WTC11 (cell line): ENCODE measurements around the gene SLC7A10. TPM values are rescaled to one million over a fixed set of nuclear protein-coding genes. Genes with fewer than 3 reads are reported as not detected.

Experiments
- ATAC-seq: fragments of 200-7000 bp; cut with Tn5 transposase; 2 replicates; pipeline ENCODE4 v1.10.0; 2021; ENCODE audit warnings: mild to moderate bottlenecking, moderate library complexity
- CTCF ChIA-PET: fragments of 300-600 bp; sonication (Branson Sonifier 250); formaldehyde crosslinking; loops from one replicate; lab custom pipeline; 2021; ENCODE audit warnings: antibody characterized with exemption; lab: Charles Lee
- POLR2A ChIA-PET: fragments of 350-600 bp; sonication (Branson Sonifier 250); formaldehyde crosslinking; loops from one replicate; lab custom pipeline; 2021; ENCODE audit warnings: antibody characterized with exemption; lab: Charles Lee
- DNase-seq: peaks from one replicate; pipeline ENCODE4 v3.0.0; 2021; ENCODE audit warnings: low spot score
- H3K27ac Mint-ChIP-seq: 2 replicates; pipeline ENCODE4 v1.8.0; 2021; ENCODE audit warnings: mixed read lengths
- H3K27me3 Mint-ChIP-seq: 2 replicates; pipeline ENCODE4 v1.8.0; 2021; ENCODE audit warnings: low read depth, mild to moderate bottlenecking, moderate library complexity, mixed read lengths
- H3K36me3 Mint-ChIP-seq: 2 replicates; pipeline ENCODE4 v1.8.0; 2021; ENCODE audit warnings: mixed read lengths
- H3K4me1 Mint-ChIP-seq: 2 replicates; pipeline ENCODE4 v1.8.0; 2022; ENCODE audit warnings: mixed read lengths
- H3K4me3 Mint-ChIP-seq: 2 replicates; pipeline ENCODE4 v1.8.0; 2021; ENCODE audit warnings: mild to moderate bottlenecking, moderate library complexity, mixed read lengths
- H3K9me3 Mint-ChIP-seq: 2 replicates; pipeline ENCODE4 v1.8.0; 2021; ENCODE audit warnings: mixed read lengths
- ESRRA ChIP-seq: sonication (generic); formaldehyde crosslinking; IDR thresholded peaks from 2 replicates; pipeline ENCODE4 v1.8.1; 2022; ENCODE audit warnings: mild to moderate bottlenecking, missing genetic modification reagents, borderline replicate concordance
- FOXJ3 ChIP-seq: sonication (generic); formaldehyde crosslinking; IDR thresholded peaks from 2 replicates; pipeline ENCODE4 v1.9.0; 2021; ENCODE audit warnings: missing genetic modification reagents, mild to moderate bottlenecking, borderline replicate concordance
- HMGA2 ChIP-seq: fragments of 250-450 bp; sonication (Bioruptor Pico); IDR thresholded peaks from 2 replicates; pipeline ENCODE4 v1.4.0; 2021; ENCODE audit warnings: mild to moderate bottlenecking, moderate library complexity
- JAZF1 ChIP-seq: fragments of 250-450 bp; sonication (Bioruptor Pico); IDR thresholded peaks from 2 replicates; pipeline ENCODE4 v1.9.0; 2021; ENCODE audit warnings: moderate library complexity, mild to moderate bottlenecking, inconsistent platforms
- MYBL2 ChIP-seq: sonication (generic); formaldehyde crosslinking; IDR thresholded peaks from 2 replicates; pipeline ENCODE4 v1.8.1; 2023; ENCODE audit warnings: mild to moderate bottlenecking, moderate library complexity, missing genetic modification reagents
- NR2C2 ChIP-seq: sonication (generic); formaldehyde crosslinking; IDR thresholded peaks from 2 replicates; pipeline ENCODE4 v1.8.0; 2022; ENCODE audit warnings: mild to moderate bottlenecking, missing genetic modification reagents
- PRRX2 ChIP-seq: fragments of 250-450 bp; sonication (Bioruptor Pico); IDR thresholded peaks from 2 replicates; pipeline ENCODE4 v1.8.0; 2021; ENCODE audit warnings: mild to moderate bottlenecking
- TEAD1 ChIP-seq: sonication (generic); formaldehyde crosslinking; IDR thresholded peaks from 2 replicates; pipeline ENCODE4 v1.8.0; 2022; ENCODE audit warnings: mild to moderate bottlenecking, missing genetic modification reagents
- ZBTB21 ChIP-seq: sonication (generic); formaldehyde crosslinking; IDR thresholded peaks from 2 replicates; pipeline ENCODE4 v1.8.1; 2023; ENCODE audit warnings: mild to moderate bottlenecking, missing genetic modification reagents, borderline replicate concordance
- total RNA-seq: library from RNA; stranded (reverse); gene quantifications from 3 replicates; pipeline ENCODE4 v1.2.3, GENCODE V29; 2021
- TF ChIP-seq, protein P1 (sequence below): fragments of 250-450 bp; sonication (Bioruptor Pico); IDR thresholded peaks from 2 replicates; pipeline ENCODE4 v1.9.0; 2021; ENCODE audit warnings: mild to moderate bottlenecking
- TF ChIP-seq, protein P2 (sequence below): sonication (generic); formaldehyde crosslinking; IDR thresholded peaks from 2 replicates; pipeline ENCODE4 v1.8.1; 2023; ENCODE audit warnings: mild to moderate bottlenecking, missing genetic modification reagents, borderline replicate concordance
- TF ChIP-seq, protein P3 (sequence below): sonication (generic); formaldehyde crosslinking; IDR thresholded peaks from 2 replicates; pipeline ENCODE4 v1.8.0; 2022; ENCODE audit warnings: missing genetic modification reagents
- TF ChIP-seq, protein P4 (sequence below): sonication (generic); formaldehyde crosslinking; IDR thresholded peaks from 2 replicates; pipeline ENCODE4 v1.8.0; 2022; ENCODE audit warnings: mild to moderate bottlenecking, missing genetic modification reagents
- TF ChIP-seq, protein P5 (sequence below): fragments of 250-450 bp; sonication (Bioruptor Pico); conservative IDR thresholded peaks from 2 replicates; pipeline ENCODE4 v1.9.0; 2021; ENCODE audit warnings: mild to moderate bottlenecking
- TF ChIP-seq, protein P6 (sequence below): sonication (generic); formaldehyde crosslinking; IDR thresholded peaks from 2 replicates; pipeline ENCODE4 v1.8.1; 2022; ENCODE audit warnings: low read depth, mild to moderate bottlenecking, moderate library complexity, missing genetic modification reagents, borderline replicate concordance
- TF ChIP-seq, protein P7 (sequence below): sonication (generic); formaldehyde crosslinking; IDR thresholded peaks from 2 replicates; pipeline ENCODE4 v1.8.1; 2023; ENCODE audit warnings: mild to moderate bottlenecking, moderate library complexity, missing genetic modification reagents
- TF ChIP-seq, protein P8 (sequence below): sonication (generic); formaldehyde crosslinking; IDR thresholded peaks from 2 replicates; pipeline ENCODE4 v1.8.0; 2023; ENCODE audit warnings: missing genetic modification reagents, mild to moderate bottlenecking, borderline replicate concordance

The SLC7A10 gene
- total RNA-seq, 1 experiment from 2014 or later = 4.2 TPM

DNA sequence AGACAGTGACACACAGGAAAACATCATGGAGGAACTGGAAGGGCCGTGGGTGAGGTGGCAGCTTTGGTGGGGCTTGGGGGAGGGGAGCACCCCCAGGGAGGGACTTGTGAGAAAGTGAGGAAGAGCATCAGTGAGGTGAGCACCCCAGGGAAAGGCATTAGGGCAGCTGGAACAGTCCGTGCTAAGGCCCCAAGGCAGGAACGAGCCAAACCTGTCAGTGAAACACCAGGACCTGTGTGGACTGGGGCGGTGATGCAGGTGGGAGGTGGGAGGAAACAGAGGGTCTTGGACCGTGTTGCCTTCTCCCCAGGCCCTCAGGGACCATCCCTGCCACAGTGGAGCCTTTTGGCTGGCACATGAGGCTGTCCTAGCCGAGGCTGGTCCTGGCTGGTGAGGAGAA is 17.3 kb upstream of the SLC7A10 start (continued):
- TF ChIP-seq, protein P1, sequence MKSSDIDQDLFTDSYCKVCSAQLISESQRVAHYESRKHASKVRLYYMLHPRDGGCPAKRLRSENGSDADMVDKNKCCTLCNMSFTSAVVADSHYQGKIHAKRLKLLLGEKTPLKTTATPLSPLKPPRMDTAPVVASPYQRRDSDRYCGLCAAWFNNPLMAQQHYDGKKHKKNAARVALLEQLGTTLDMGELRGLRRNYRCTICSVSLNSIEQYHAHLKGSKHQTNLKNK (CRISPR knock-in tag) = no peak
- TF ChIP-seq FOXJ3 (CRISPR knock-in tag) (no peak), NR2C2 (CRISPR knock-in tag) (no peak), TEAD1 (CRISPR knock-in tag) (no peak)
- TF ChIP-seq, protein P2, sequence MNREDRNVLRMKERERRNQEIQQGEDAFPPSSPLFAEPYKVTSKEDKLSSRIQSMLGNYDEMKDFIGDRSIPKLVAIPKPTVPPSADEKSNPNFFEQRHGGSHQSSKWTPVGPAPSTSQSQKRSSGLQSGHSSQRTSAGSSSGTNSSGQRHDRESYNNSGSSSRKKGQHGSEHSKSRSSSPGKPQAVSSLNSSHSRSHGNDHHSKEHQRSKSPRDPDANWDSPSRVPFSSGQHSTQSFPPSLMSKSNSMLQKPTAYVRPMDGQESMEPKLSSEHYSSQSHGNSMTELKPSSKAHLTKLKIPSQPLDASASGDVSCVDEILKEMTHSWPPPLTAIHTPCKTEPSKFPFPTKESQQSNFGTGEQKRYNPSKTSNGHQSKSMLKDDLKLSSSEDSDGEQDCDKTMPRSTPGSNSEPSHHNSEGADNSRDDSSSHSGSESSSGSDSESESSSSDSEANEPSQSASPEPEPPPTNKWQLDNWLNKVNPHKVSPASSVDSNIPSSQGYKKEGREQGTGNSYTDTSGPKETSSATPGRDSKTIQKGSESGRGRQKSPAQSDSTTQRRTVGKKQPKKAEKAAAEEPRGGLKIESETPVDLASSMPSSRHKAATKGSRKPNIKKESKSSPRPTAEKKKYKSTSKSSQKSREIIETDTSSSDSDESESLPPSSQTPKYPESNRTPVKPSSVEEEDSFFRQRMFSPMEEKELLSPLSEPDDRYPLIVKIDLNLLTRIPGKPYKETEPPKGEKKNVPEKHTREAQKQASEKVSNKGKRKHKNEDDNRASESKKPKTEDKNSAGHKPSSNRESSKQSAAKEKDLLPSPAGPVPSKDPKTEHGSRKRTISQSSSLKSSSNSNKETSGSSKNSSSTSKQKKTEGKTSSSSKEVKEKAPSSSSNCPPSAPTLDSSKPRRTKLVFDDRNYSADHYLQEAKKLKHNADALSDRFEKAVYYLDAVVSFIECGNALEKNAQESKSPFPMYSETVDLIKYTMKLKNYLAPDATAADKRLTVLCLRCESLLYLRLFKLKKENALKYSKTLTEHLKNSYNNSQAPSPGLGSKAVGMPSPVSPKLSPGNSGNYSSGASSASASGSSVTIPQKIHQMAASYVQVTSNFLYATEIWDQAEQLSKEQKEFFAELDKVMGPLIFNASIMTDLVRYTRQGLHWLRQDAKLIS (CRISPR knock-in tag) = no peak
- TF ChIP-seq, protein P3, sequence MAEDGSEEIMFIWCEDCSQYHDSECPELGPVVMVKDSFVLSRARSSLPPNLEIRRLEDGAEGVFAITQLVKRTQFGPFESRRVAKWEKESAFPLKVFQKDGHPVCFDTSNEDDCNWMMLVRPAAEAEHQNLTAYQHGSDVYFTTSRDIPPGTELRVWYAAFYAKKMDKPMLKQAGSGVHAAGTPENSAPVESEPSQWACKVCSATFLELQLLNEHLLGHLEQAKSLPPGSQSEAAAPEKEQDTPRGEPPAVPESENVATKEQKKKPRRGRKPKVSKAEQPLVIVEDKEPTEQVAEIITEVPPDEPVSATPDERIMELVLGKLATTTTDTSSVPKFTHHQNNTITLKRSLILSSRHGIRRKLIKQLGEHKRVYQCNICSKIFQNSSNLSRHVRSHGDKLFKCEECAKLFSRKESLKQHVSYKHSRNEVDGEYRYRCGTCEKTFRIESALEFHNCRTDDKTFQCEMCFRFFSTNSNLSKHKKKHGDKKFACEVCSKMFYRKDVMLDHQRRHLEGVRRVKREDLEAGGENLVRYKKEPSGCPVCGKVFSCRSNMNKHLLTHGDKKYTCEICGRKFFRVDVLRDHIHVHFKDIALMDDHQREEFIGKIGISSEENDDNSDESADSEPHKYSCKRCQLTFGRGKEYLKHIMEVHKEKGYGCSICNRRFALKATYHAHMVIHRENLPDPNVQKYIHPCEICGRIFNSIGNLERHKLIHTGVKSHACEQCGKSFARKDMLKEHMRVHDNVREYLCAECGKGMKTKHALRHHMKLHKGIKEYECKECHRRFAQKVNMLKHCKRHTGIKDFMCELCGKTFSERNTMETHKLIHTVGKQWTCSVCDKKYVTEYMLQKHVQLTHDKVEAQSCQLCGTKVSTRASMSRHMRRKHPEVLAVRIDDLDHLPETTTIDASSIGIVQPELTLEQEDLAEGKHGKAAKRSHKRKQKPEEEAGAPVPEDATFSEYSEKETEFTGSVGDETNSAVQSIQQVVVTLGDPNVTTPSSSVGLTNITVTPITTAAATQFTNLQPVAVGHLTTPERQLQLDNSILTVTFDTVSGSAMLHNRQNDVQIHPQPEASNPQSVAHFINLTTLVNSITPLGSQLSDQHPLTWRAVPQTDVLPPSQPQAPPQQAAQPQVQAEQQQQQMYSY (CRISPR knock-in tag) = no peak
- TF ChIP-seq, protein P4, sequence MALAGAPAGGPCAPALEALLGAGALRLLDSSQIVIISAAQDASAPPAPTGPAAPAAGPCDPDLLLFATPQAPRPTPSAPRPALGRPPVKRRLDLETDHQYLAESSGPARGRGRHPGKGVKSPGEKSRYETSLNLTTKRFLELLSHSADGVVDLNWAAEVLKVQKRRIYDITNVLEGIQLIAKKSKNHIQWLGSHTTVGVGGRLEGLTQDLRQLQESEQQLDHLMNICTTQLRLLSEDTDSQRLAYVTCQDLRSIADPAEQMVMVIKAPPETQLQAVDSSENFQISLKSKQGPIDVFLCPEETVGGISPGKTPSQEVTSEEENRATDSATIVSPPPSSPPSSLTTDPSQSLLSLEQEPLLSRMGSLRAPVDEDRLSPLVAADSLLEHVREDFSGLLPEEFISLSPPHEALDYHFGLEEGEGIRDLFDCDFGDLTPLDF (CRISPR knock-in tag) = no peak

DNA sequence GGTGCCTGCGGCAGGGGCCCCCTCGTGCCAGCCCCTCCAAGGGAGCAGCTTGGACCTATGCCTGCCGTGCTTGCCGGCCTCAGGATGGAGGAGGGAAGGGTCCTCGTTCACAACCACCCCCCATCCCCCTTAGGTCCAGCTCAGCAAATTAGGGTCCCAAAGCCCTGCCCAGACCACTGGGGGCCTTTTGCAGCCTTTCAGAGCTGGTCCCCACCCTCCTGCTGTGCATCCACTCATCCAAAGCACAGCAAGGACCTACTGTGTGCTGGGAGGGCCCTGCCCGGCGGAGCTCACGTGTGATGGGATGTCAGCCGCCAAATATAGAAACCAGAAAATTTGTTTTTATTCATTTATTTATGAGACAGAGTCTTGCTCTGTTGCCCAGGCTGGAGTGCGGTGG is 16.5 kb upstream of the SLC7A10 start:
- POLR2A ChIA-PET = no interaction called here
- H3K4me3 Mint-ChIP-seq = no peak overlapping the region
- DNase-seq (no peak), ATAC-seq (no peak)
- CTCF ChIA-PET = interaction anchor here (0.6 to 5.0 kb wide), 11 partner anchors 19 to 387 kb away, joined by 3 to 22 read pairs (median 5); no protein-coding TSS in a partner anchor
- H3K27me3 Mint-ChIP-seq = peaks cover 4% of the 10 kb centered on the region; the same call in 1 of the 2 replicates
- H3K27ac Mint-ChIP-seq = no peak overlapping the region
- H3K36me3 Mint-ChIP-seq = peaks cover 10% of the 10 kb centered on the region
- H3K9me3 Mint-ChIP-seq = peaks cover 12% of the 10 kb centered on the region
- no peaks in the 10 kb centered on the region for H3K4me1 Mint-ChIP-seq
- TF ChIP-seq NR2C2 (CRISPR knock-in tag) (no peak), ESRRA (CRISPR knock-in tag) (no peak), MYBL2 (CRISPR knock-in tag) (no peak), JAZF1 (CRISPR knock-in tag) (no peak), PRRX2 (CRISPR knock-in tag) (no peak), ZBTB21 (CRISPR knock-in tag) (no peak), HMGA2 (no peak)
- TF ChIP-seq, protein P5, sequence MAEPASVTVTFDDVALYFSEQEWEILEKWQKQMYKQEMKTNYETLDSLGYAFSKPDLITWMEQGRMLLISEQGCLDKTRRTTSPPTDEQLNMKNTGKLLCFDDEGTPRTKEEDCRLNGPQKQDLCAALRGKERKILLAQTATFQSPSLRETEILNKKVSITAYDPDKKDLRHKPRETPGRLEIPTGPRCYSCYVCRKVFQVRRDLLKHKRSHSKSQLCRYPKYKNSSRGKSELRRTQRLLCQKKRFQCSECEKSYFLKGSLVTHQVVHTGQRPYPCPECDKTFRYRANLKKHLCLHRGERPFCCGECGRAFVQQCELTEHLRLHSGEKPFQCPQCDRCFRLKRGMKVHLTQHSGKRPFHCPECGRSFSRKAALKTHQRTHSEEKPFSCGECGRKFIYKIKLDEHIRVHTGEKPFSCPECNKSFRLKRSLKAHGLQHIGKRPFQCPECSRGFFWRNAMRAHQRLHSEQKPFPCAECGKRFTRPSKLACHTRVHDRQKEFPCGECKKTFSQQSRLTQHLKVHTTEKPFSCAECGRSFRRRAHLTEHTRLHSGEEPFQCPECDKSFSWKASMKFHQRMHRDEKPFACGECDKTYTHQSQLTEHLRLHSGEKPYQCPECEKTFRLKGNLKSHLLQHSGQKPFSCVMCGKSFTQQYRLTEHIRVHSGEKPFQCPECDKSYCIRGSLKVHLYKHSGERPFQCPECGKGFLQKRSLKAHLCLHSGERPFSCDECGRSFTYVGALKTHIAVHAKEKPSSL = no peak
- TF ChIP-seq, protein P6, sequence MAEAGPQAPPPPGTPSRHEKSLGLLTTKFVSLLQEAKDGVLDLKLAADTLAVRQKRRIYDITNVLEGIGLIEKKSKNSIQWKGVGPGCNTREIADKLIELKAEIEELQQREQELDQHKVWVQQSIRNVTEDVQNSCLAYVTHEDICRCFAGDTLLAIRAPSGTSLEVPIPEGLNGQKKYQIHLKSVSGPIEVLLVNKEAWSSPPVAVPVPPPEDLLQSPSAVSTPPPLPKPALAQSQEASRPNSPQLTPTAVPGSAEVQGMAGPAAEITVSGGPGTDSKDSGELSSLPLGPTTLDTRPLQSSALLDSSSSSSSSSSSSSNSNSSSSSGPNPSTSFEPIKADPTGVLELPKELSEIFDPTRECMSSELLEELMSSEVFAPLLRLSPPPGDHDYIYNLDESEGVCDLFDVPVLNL (CRISPR knock-in tag) = no peak
- TF ChIP-seq, protein P7, sequence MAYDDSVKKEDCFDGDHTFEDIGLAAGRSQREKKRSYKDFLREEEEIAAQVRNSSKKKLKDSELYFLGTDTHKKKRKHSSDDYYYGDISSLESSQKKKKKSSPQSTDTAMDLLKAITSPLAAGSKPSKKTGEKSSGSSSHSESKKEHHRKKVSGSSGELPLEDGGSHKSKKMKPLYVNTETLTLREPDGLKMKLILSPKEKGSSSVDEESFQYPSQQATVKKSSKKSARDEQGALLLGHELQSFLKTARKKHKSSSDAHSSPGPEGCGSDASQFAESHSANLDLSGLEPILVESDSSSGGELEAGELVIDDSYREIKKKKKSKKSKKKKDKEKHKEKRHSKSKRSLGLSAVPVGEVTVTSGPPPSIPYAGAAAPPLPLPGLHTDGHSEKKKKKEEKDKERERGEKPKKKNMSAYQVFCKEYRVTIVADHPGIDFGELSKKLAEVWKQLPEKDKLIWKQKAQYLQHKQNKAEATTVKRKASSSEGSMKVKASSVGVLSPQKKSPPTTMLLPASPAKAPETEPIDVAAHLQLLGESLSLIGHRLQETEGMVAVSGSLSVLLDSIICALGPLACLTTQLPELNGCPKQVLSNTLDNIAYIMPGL (CRISPR knock-in tag) = no peak
- TF ChIP-seq, protein P8, sequence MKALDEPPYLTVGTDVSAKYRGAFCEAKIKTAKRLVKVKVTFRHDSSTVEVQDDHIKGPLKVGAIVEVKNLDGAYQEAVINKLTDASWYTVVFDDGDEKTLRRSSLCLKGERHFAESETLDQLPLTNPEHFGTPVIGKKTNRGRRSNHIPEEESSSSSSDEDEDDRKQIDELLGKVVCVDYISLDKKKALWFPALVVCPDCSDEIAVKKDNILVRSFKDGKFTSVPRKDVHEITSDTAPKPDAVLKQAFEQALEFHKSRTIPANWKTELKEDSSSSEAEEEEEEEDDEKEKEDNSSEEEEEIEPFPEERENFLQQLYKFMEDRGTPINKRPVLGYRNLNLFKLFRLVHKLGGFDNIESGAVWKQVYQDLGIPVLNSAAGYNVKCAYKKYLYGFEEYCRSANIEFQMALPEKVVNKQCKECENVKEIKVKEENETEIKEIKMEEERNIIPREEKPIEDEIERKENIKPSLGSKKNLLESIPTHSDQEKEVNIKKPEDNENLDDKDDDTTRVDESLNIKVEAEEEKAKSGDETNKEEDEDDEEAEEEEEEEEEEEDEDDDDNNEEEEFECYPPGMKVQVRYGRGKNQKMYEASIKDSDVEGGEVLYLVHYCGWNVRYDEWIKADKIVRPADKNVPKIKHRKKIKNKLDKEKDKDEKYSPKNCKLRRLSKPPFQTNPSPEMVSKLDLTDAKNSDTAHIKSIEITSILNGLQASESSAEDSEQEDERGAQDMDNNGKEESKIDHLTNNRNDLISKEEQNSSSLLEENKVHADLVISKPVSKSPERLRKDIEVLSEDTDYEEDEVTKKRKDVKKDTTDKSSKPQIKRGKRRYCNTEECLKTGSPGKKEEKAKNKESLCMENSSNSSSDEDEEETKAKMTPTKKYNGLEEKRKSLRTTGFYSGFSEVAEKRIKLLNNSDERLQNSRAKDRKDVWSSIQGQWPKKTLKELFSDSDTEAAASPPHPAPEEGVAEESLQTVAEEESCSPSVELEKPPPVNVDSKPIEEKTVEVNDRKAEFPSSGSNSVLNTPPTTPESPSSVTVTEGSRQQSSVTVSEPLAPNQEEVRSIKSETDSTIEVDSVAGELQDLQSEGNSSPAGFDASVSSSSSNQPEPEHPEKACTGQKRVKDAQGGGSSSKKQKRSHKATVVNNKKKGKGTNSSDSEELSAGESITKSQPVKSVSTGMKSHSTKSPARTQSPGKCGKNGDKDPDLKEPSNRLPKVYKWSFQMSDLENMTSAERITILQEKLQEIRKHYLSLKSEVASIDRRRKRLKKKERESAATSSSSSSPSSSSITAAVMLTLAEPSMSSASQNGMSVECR (CRISPR knock-in tag) = no peak
